AG04449 (cell line): Measurements from ENCODE around the gene KRTAP10-4.
"Not testable (repeated sequence)": the region's sequence is repeated elsewhere in the genome, so short reads cannot be mapped to it uniquely, and the experiment has no call there.

Experiments
- CTCF ChIA-PET: fragments of 350-600 bp; formaldehyde crosslinking; extraction: SDS; loops from one replicate; lab custom pipeline; 2021; ENCODE audit warnings: antibody characterized with exemption; lab: Yijun Ruan, JAX
- POLR2A ChIA-PET: fragments of 400-600, 350-600 bp; formaldehyde crosslinking; extraction: SDS; loops from one replicate; lab custom pipeline; 2020; ENCODE audit warnings: antibody characterized with exemption, inconsistent platforms; lab: Yijun Ruan, JAX
- DNase-seq: peaks from one replicate; pipeline ENCODE4 v3.0.0-alpha.2; 2010; ENCODE audit warnings: low read depth, low spot score
- H3K4me3 ChIP-seq: 2 replicates; pipeline ENCODE4 v1.5.1; 2011; ENCODE audit warnings: low read depth, mild to moderate bottlenecking, control low read depth, low read length
- CTCF ChIP-seq: IDR thresholded peaks from one replicate; pipeline ENCODE4 v1.5.1; 2011; ENCODE audit warnings: mild to moderate bottlenecking, moderate library complexity, low read length, control low read depth, inconsistent platforms; ENCODE audit not compliant: insufficient read depth; ENCODE audit errors: missing control alignments

The KRTAP10-4 gene

GRCh38 chr21:44598061-44598460 lies 24.5 kb downstream of the KRTAP10-4 start:
- POLR2A ChIA-PET, result no interaction called here
- CTCF ChIA-PET, result no interaction called here
- no peak for TF ChIP-seq CTCF

DNA sequence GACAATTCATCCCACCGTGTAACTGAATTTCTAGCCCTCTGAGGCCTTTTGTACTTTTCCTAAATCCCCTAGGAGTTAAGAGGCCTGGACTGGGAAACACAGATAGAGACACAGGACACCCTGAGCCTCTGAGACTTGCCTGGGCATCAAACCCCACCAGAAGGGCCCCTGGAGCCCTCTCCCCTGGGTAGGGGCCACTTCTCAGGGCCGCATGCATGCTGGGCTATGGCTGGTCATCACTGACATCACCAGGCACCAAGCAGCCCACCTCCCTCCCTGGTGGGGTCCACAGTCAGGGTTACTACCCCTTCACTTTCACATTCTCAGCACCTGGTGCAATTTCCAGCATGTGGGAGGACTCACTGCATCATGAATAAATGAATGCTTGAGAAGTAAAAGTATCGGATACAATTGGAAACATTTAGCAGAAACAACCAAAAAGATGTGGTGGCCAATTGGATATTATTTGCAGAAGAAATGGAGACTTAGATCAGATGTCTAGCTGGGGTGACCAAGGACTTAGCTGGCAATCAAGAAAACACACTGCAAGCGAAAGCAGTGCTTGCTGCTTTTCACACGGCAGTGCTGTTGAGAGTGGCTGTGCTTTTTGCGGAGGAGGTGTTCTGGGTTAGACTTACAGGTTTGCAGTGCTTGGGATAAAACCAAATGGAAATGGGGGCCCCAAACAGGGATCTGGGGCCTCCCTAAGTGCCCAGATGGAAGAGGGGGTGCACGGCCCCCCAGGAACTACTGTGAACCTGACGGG lies 25.9 kb downstream of the KRTAP10-4 start:
- ChIA-PET CTCF (no interaction called here), POLR2A (no interaction called here)
- TF ChIP-seq CTCF, result no peak
- no peak overlapping the region for H3K4me3 ChIP-seq
- no peak for DNase-seq

More at GRCh38 chr21:44598061-44598460, 24.5 kb downstream of the KRTAP10-4 start:
- no peak for DNase-seq
- H3K4me3 ChIP-seq, result no peak overlapping the region

DNA sequence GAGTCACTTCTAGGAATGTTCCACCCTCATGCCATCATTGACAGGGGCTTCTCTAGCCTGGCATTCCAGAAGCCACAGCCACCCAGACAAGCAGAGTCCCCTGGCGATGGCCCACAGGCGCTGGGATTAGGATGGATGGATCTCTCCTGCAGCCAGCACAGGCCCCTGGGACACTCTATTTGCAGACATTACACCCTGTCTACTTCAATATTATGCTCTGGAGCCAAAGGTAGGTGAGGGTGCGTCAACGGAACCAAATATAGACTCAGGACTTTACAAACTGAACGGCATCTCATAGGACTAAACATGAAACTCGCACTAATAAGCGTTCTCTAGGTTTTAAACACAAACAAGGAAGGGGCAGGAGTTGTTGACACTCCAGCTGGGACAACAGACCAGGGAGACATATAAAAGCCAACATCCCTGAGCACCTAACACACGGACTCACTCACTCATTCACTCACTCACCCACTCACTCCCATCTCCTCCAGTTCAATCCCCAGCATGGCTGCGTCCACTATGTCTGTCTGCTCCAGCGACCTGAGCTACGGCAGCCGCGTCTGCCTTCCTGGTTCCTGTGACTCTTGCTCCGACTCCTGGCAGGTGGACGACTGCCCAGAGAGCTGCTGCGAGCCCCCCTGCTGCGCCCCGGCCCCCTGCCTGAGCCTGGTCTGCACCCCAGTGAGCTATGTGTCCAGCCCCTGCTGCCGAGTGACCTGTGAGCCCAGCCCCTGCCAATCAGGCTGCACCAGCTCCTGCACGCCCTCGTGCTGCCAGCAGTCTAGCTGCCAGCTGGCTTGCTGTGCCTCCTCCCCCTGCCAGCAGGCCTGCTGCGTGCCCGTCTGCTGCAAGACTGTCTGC lies 26.8 kb downstream of the KRTAP10-4 start, which contains the start of gene KRTAP10-7:
TSS of gene KRTAP10-7 (plus strand) at position 480 of the 861 bp plus-strand sequence. CDS start at position 505, 25 bp downstream.
- CTCF ChIA-PET, POLR2A ChIA-PET, DNase-seq, H3K4me3 ChIP-seq: not testable (repeated sequence)

GRCh38 chr21:44601091-44601490 lies 27.6 kb downstream of the KRTAP10-4 start:
- CTCF ChIA-PET, DNase-seq, POLR2A ChIA-PET, H3K4me3 ChIP-seq: not testable (repeated sequence)

- no peak overlapping the region for H3K4me3 ChIP-seq
- DNase-seq, result no peak
- TF ChIP-seq CTCF, result no peak
- POLR2A ChIA-PET, result no interaction called here
- CTCF ChIA-PET, result no interaction called here
These were observed 28.3 kb downstream of the KRTAP10-4 start for GRCh38 chr21:44601596-44602462.

GRCh38 chr21:44602463-44602850 lies 28.9 kb downstream of the KRTAP10-4 start:
- no peak for TF ChIP-seq CTCF
- CTCF ChIA-PET, result no interaction called here
- POLR2A ChIA-PET, result no interaction called here
- no peak overlapping the region for H3K4me3 ChIP-seq
- DNase-seq, result no peak
